SHP77 treated with DMSO at 0.1 percent for 48 hours (cell line): ENCODE results near the gene OXCT2.
"Not testable (repeated sequence)": the region's sequence is repeated elsewhere in the genome, so short reads cannot be mapped to it uniquely, and the experiment has no call there.

Experiments
- DNase-seq: peaks from one replicate; lab custom pipeline; 2025; lab: John Stamatoyannopoulos, UW

OXCT2 gene

GRCh38 chr1:39787468-39787867 is 16.3 kb upstream of the OXCT2 start:
- no peak for DNase-seq

DNA sequence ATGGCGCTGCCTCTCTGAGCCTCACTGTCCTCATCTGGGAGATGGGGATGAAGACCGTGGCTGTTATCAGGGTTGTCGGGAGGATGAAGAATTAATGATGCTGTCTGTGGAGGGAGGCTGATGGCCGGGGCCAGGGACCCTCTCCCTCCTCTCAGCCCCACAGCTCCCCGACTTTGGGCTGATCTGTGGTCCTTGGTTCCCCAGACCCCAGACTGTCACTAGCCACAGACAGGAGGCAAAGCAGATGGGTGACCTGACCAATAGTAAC is 15.9 kb upstream of the OXCT2 start:
- not testable (repeated sequence) for DNase-seq

DNA sequence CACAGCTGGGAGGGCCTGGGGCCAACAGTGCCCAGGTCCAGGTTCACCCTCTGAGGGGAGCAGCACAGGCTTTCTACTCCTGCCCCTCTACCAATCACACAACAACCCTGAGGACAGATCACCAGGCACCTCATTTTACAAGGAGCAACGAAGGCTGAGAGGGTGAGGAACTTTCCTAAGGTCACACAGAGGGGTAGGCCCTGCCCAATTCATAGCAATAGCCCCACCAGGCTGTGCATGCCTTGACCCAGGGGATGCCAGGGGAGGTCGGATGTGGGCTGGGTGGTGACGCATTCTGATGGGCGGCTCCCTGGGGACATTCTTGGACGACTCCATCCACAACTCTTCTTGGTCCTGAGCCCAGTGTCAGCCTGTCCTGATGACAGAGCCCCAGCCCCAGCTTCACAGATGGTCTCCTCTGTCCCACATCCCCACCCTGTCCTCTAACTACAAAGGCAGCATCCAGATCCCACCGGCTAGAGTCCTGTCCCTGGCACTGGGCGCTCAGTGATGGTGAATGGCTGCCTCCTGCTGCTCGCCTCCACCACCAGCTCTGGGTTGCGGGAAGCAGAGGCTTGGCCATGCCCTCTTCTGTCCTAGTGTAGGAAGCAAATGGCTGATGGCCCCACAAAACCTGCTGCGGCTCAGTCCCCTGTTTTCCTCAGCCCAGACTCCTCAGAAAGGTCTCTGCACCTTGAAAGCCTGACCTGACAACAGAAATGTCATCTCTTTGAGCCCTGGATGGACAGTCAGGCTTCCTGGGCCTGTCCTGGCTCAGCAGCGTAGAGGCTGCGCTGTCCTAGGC is 15.4 kb upstream of the OXCT2 start:
- not testable (repeated sequence) for DNase-seq

DNA sequence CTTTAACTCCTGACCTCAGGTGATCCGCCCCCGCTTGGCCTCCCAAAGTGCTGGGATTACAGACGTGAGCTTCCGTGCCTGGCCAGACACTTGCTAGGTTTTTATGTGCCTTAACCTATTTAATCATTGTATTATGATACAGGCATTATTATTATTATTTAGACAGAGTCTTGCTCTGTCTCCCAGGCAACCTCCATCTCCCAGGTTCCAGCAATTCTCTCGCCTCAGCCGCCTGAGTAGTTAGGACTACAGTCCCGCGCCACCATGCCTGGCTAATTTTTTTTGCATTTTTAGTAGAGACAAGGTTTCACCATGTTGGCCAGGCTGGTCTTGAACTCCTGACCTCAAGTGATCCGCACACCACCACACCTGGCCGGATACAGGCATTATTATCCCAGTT is 11.5 kb upstream of the OXCT2 start:
- DNase-seq: not testable (repeated sequence)

DNA sequence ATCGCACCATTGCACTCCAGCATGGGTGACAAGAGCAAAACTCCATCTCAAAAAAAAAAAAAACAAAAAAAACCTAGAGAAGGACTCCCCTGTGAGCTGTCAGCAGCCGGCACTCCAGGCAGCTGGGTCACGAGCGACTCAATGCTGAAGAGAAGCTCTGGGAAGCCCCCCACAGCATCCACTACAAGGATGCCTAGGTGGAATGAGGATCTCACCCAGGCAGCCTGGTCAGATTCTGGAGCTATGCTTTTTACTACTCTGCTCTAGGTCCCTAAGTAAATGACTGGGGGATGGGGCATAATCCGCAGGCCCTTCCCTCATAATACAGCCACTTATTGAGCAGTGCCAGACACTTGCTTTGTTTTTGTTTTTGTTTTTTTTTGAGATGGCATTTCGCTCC is 11.0 kb upstream of the OXCT2 start:
- no peak for DNase-seq

- DNase-seq: no peak
Observed at GRCh38 chr1:39781349-39781715, 10.2 kb upstream of the OXCT2 start.

DNA sequence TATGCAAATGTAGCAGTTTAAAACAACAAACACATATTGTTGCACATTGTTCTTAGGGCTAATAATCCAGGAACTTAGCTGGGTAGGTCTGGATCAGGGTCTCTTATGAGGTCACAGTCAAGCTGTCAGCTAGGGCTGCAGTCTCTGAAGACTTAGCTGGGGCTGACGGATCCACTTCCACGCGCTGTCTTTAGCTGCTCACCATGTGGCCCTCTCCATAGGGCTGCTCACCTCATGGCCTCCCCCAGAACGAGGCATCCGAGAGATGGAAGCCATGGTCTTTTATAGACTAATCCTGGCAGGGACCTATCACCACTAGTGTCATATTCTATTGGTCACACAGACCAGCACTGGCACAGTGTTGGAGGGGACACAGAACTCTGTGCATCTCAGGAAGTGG is 8.7 kb upstream of the OXCT2 start:
- no peak for DNase-seq

- no peak for DNase-seq
Observed at GRCh38 chr1:39779137-39779536, 8.0 kb upstream of the OXCT2 start.

DNA sequence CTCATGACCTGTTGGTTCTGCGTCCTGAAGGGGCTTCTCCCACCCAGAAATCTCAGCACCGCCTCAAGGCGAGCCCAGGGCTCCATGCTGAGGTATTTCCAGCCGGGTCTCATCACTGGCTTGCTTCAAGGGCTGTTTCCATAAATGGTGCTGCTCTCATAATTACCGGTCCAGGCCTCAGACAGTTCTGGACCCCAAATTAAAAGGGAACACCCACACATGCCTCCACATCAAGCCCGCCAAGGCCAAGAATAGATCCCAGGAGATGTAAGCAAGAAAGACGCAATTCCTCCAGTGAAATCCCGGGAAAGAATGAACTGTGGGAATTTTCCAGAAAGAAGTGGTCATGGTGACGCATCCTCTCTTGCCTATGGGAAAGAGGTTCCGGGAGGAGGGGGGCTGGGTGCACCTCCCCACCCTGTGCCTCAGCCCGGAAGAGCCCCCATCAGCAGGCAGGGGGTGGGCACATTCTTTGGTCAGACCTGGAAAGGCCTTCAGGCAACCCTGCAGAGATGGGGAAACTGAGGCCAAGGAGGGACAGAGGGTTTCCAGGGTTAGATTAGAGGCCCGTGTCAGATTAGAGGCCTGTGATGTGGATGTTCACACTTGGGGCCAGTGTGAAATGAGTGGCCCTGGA is 7.4 kb upstream of the OXCT2 start:
- not testable (repeated sequence) for DNase-seq

DNA sequence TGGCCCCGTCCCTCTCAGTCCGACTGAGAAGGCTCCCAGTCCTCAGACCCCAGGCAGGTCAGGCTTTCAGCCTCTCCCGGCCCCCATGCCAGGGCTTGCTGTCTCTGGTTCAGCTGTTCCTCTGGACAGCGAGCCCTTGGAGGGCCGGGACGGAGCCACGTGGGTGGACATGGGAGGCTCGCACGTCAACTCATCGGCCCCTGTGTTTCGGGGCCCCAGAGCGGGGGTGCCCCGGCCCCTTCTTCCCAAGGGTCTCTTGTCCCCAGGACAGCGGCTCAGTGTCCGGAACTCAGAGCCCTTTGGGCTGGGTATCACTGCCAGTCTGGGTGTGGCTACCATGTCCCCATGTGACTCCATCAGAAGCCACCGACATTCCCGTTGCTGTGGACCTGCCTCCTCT is 6.7 kb upstream of the OXCT2 start:
- DNase-seq: not testable (repeated sequence)

GRCh38 chr1:39777306-39777705 is 6.2 kb upstream of the OXCT2 start:
- DNase-seq: no peak

GRCh38 chr1:39776886-39777285 is 5.7 kb upstream of the OXCT2 start:
- DNase-seq: no peak

- no peak for DNase-seq
Observed at GRCh38 chr1:39776400-39776713, 5.2 kb upstream of the OXCT2 start.

DNA sequence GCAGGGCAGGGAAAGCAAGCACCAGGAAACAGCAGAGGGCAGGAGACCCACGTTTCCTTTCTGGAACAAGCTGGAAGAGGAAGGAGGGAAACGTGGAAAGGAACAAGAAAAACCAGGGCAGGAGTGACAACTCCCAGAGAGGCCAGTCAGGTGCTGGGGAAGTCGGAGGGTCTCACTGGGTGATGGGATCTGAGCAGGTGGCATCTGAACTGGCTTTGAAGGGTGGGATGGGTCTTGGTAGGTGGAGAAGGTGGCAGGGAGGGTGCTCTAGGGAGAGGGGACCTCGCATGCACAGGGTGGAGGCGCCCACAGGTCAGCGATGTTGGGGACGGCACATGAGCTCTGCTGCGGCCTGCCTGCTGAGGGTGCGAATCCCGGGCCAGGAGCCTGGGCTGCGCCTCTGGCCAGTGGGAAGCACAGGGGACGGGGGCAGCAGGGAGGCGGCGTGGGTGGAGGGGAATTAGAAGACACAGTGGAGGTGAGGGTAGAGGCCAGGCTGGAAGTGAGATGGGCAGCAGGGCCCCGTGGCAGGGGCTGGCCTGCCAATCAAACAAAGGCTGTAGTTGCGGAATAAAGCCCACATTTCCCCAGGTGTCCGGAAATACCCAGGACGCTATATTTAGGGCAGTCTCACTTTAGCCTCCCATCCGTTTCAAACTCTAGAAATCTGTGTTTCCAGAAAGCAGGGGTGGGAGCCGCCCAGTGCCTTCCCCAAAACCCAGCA is 4.7 kb upstream of the OXCT2 start:
- not testable (repeated sequence) for DNase-seq

GRCh38 chr1:39775141-39775540 is 4.0 kb upstream of the OXCT2 start:
- not testable (repeated sequence) for DNase-seq

- not testable (repeated sequence) for DNase-seq
Observed at GRCh38 chr1:39773369-39773979, 2.3 kb upstream of the OXCT2 start.

DNA sequence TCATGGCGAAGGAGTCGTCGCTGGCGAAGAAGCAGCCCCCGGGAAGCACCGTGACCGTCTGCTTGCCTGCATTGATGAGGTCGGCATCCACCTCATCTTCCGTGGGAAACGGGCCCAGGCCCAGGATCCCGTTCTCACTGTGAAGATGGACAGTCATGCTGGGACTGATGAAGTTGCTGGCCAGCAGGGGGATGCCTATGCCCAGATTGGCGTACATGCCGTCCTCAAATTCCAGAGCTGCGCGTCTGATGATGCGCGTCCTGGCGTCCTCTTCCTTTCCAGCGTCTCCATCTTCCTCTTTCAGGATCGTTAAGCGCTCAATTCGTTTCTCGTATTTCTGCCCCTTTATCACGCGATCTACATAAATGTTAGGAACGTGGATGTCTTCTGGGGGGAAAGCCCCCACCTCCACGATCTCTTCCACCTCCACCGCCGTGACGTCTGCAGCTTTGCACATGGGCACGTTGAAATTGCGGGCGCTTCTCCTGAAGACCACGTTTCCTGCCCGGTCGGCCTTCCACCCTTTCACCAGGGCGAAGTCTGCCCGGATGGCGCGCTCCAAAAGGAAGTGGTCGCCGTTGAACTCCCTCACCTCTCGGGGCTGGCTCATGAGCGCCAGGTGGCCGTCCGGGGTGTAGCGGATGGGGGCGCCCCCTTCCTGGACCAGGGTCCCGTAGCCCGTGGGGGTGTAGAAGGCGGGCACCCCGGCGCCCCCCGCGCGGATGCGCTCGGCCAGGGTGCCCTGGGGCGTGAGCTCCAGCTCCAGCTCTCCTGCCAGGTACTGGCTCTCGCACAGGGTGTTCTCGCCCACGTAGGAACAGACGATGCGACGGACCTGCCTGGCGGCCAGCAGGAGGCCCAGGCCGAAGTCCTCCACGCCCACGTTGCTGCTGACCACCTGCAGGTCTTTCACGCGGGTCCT is 787 bp downstream of the OXCT2 start:
- not testable (repeated sequence) for DNase-seq

GRCh38 chr1:39769502-39769901 is 1.6 kb downstream of the OXCT2 start:
- not testable (repeated sequence) for DNase-seq

- not testable (repeated sequence) for DNase-seq
Observed at GRCh38 chr1:39766466-39766865, 4.7 kb downstream of the OXCT2 start.

DNA sequence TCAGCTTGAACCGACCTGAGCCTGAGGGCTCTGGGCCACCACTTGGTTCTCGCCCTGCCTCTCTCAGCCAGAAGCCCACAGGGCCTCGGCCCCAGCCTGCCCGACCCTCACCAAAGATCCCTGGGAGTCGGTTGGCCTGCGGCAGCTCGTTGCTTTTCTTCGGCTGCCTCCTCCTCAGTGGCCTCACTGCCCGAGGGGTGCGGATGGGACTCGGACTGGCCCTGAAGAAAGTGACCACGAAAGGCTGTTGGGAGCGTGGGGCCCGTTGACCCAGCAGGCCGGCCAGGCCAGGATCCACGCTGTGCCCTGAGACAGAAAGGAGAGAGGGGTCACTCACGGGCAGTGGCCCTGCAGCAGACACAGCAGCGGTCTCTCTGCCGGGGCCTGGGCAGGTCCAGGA is 6.6 kb downstream of the OXCT2 start:
- DNase-seq: not testable (repeated sequence)

- DNase-seq: not testable (repeated sequence)
Observed at GRCh38 chr1:39763619-39764374, 7.4 kb downstream of the OXCT2 start.
